ENCODE results near the gene MCIDAS.

DNA sequence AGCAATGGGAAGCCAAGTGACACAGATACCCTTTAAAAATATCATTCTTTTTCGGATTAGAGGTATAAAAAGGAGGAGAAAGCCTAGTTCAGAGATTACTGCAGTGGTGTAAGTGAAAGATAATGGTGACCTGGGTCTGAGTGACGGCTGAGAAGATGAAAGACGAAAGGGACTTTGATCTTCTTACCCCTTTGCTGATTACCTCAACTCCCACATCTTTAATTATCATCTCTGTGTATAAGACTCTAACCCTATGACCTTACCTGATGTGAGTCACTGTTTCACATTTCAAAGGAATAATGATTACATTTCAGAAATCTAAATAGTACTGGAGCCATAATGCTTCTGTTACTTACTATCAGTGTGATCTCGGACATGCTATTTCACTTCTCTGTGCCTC lies 27.7 kb upstream of the MCIDAS start:
- TF ChIP-seq, protein P1, sequence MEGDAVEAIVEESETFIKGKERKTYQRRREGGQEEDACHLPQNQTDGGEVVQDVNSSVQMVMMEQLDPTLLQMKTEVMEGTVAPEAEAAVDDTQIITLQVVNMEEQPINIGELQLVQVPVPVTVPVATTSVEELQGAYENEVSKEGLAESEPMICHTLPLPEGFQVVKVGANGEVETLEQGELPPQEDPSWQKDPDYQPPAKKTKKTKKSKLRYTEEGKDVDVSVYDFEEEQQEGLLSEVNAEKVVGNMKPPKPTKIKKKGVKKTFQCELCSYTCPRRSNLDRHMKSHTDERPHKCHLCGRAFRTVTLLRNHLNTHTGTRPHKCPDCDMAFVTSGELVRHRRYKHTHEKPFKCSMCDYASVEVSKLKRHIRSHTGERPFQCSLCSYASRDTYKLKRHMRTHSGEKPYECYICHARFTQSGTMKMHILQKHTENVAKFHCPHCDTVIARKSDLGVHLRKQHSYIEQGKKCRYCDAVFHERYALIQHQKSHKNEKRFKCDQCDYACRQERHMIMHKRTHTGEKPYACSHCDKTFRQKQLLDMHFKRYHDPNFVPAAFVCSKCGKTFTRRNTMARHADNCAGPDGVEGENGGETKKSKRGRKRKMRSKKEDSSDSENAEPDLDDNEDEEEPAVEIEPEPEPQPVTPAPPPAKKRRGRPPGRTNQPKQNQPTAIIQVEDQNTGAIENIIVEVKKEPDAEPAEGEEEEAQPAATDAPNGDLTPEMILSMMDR (IDR thresholded peaks at IDR 0.05), result no peak
- no peak for TF ChIP-seq ZFX (IDR thresholded peaks at IDR 0.05; ENCODE audit: borderline replicate concordance)

Data from 22Rv1 (cell line).